ENCODE results near the gene CLCN6. TPM values are rescaled to one million over a fixed set of nuclear protein-coding genes. Genes with fewer than 3 reads are reported as not detected.

The CLCN6 gene
- total and polyA plus RNA-seq, 10 of the 15 experiments (the other 5 are each of a cell fraction or from before 2014, with no cell fraction given) = 2.2 to 20.9 (median 10.2) TPM

DNA sequence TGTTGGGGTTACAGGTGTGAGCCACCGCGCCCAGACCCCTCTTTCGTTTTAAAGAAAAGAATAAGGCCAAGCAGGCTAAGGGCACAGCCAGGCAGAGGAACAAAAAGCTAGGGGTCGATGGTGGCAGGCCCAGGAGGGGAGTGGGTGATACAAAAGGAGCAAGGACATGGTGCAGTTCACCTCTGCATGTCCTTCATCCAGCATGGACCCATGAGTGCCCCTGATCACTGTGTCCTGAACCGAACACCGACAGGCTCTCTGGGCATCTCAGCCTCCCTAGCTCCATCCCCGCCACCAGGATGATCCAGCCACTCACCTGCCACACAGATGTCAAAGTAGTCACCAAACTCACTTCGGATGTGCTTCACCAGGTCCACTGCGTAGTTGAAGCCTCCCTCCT, 6.1 kb upstream of the CLCN6 start:
- no peak overlapping the region for H3K4me2 ChIP-seq (ENCODE audit: control insufficient read depth, insufficient read depth)
- no TSS peak for BruUV-seq (replicated peaks)
- H3K36me3 ChIP-seq (ENCODE audit: control insufficient read depth in 2 of 2, insufficient read depth in 2 of 2, low read length in 1 of 2) = peaks cover 0 to 5% of the 10 kb centered on the region in 2 experiments; a peak in 3 of 4 replicates
- WGBS (ENCODE audit: insufficient coverage, insufficient replicate concordance, low lambda C conversion rate, missing lambda C conversion rate) = 90% methylated on average over 9 of the region's 9 CpGs
- CTCF ChIA-PET = no interaction called here
- H3K9ac ChIP-seq (ENCODE audit: control insufficient read depth, insufficient read depth, low read length) = no peak overlapping the region
- no peak overlapping the region for H2AFZ ChIP-seq (ENCODE audit: control insufficient read depth, low read depth, low read length)
- H3K27ac ChIP-seq (ENCODE audit: control insufficient read depth, insufficient read depth) = no peak overlapping the region
- no peaks in the 10 kb centered on the region for H3K9me3 ChIP-seq (replicated peaks; ENCODE audit: control insufficient read depth, insufficient read depth, low read length)
- peaks cover 7% of the 10 kb centered on the region for H3K79me2 ChIP-seq (ENCODE audit: control insufficient read depth, insufficient read depth, low read length)
- H3K4me3 ChIP-seq = no peak overlapping the region
- ATAC-seq (no peak), FAIRE-seq (no peak), DNase-seq (ENCODE audit: low read depth, low spot score) (no peak)
- H3K4me1 ChIP-seq (ENCODE audit: control insufficient read depth, insufficient read depth, low read length) = peaks cover 8% of the 10 kb centered on the region
- no peaks in the 10 kb centered on the region for H3K27me3 ChIP-seq (replicated peaks in 1 of 2; ENCODE audit: control insufficient read depth in 2 of 2, insufficient read depth in 2 of 2, low read length in 1 of 2)
- intact Hi-C loops (cut with micrococcal nuclease; ENCODE audit: unreplicated experiment) = no loop called here
- H4K20me1 ChIP-seq (ENCODE audit: control insufficient read depth, insufficient read depth) = no peaks in the 10 kb centered on the region
- in situ Hi-C loops (cut with MboI) = no loop called here
- RAD21 ChIA-PET (ENCODE audit: unreplicated experiment) = no interaction called here
- SMC1A ChIA-PET (ENCODE audit: uncharacterized antibody, unreplicated experiment) = no interaction called here
- POLR2A ChIA-PET = no interaction called here
- TF ChIP-seq BRCA1 (IDR thresholded peaks at IDR 0.05; ENCODE audit: low read depth, low read length) = no peak
- no peak for TF ChIP-seq CEBPB (IDR thresholded peaks at IDR 0.05; ENCODE audit: borderline replicate concordance in 1 of 2, low read depth in 2 of 2, low read length in 2 of 2)
- TF ChIP-seq, protein P1, sequence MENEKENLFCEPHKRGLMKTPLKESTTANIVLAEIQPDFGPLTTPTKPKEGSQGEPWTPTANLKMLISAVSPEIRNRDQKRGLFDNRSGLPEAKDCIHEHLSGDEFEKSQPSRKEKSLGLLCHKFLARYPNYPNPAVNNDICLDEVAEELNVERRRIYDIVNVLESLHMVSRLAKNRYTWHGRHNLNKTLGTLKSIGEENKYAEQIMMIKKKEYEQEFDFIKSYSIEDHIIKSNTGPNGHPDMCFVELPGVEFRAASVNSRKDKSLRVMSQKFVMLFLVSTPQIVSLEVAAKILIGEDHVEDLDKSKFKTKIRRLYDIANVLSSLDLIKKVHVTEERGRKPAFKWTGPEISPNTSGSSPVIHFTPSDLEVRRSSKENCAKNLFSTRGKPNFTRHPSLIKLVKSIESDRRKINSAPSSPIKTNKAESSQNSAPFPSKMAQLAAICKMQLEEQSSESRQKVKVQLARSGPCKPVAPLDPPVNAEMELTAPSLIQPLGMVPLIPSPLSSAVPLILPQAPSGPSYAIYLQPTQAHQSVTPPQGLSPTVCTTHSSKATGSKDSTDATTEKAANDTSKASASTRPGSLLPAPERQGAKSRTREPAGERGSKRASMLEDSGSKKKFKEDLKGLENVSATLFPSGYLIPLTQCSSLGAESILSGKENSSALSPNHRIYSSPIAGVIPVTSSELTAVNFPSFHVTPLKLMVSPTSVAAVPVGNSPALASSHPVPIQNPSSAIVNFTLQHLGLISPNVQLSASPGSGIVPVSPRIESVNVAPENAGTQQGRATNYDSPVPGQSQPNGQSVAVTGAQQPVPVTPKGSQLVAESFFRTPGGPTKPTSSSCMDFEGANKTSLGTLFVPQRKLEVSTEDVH (IDR thresholded peaks at IDR 0.05; ENCODE audit: low read depth, partially characterized antibody) = no peak
- TF ChIP-seq RELA (IDR thresholded peaks at IDR 0.05; ENCODE audit: borderline replicate concordance, partially characterized antibody) = no peak
- TF ChIP-seq, protein P2, sequence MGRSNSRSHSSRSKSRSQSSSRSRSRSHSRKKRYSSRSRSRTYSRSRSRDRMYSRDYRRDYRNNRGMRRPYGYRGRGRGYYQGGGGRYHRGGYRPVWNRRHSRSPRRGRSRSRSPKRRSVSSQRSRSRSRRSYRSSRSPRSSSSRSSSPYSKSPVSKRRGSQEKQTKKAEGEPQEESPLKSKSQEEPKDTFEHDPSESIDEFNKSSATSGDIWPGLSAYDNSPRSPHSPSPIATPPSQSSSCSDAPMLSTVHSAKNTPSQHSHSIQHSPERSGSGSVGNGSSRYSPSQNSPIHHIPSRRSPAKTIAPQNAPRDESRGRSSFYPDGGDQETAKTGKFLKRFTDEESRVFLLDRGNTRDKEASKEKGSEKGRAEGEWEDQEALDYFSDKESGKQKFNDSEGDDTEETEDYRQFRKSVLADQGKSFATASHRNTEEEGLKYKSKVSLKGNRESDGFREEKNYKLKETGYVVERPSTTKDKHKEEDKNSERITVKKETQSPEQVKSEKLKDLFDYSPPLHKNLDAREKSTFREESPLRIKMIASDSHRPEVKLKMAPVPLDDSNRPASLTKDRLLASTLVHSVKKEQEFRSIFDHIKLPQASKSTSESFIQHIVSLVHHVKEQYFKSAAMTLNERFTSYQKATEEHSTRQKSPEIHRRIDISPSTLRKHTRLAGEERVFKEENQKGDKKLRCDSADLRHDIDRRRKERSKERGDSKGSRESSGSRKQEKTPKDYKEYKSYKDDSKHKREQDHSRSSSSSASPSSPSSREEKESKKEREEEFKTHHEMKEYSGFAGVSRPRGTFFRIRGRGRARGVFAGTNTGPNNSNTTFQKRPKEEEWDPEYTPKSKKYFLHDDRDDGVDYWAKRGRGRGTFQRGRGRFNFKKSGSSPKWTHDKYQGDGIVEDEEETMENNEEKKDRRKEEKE (IDR thresholded peaks at IDR 0.05) = no peak
- TF ChIP-seq ZNF274 (IDR thresholded peaks at IDR 0.05; ENCODE audit: insufficient read depth, insufficient read length) = no peak
